Mesendoderm (in vitro differentiated cells): Measurements from ENCODE around the gene ERC1.

Experiments used
- DNase-seq: peaks from one replicate; pipeline ENCODE4 v3.0.0; 2013
- H2AK5ac ChIP-seq: 2 replicates; pipeline ENCODE4 v1.6.1; 2013; ENCODE audit warnings: low read length, inconsistent platforms
- H2BK120ac ChIP-seq: 2 replicates; pipeline ENCODE4 v1.6.1; 2013; ENCODE audit warnings: low read depth, mild to moderate bottlenecking, low read length, moderate library complexity, mixed read lengths
- H2BK15ac ChIP-seq: replicated peaks from 2 replicates; pipeline ENCODE4 v1.6.1; 2013; ENCODE audit warnings: low read depth, mild to moderate bottlenecking, moderate library complexity
- H2BK5ac ChIP-seq: 2 replicates; pipeline ENCODE4 v1.6.1; 2013; ENCODE audit warnings: low read length, inconsistent platforms
- H3K18ac ChIP-seq: 2 replicates; pipeline ENCODE4 v1.6.1; 2013; ENCODE audit warnings: mild to moderate bottlenecking, low read length, mixed read lengths
- H3K23ac ChIP-seq: one replicate; pipeline ENCODE4 v1.6.1; 2013; ENCODE audit warnings: low read length
- H3K27ac ChIP-seq: 2 replicates; pipeline ENCODE4 v1.5.1; 2013; ENCODE audit warnings: low read depth, mild to moderate bottlenecking, inconsistent platforms, low read length, moderate library complexity
- H3K27me3 ChIP-seq: 2 replicates; pipeline ENCODE4 v1.6.1; 2013; ENCODE audit warnings: low read length, control low read depth, mild to moderate bottlenecking, inconsistent platforms; ENCODE audit not compliant: insufficient read depth, poor library complexity
- H3K36me3 ChIP-seq: 2 replicates; pipeline ENCODE4 v1.6.1; 2013; ENCODE audit warnings: low read length, inconsistent platforms; ENCODE audit not compliant: control insufficient read depth, insufficient read depth
- H3K4ac ChIP-seq: one replicate; pipeline ENCODE4 v1.6.1; 2013; ENCODE audit warnings: low read depth, mild to moderate bottlenecking, low read length, moderate library complexity
- H3K4me1 ChIP-seq: 2 replicates; pipeline ENCODE4 v1.6.1; 2013; ENCODE audit warnings: low read depth, low read length, inconsistent platforms; ENCODE audit not compliant: control insufficient read depth
- H3K4me2 ChIP-seq: 2 replicates; pipeline ENCODE4 v1.6.1; 2013; ENCODE audit warnings: low read length
- H3K4me3 ChIP-seq: 2 replicates; pipeline ENCODE4 v1.5.1; 2013; ENCODE audit warnings: mild to moderate bottlenecking, low read length
- H3K56ac ChIP-seq: one replicate; pipeline ENCODE4 v1.6.1; 2013; ENCODE audit warnings: low read length
- H3K79me1 ChIP-seq: 2 replicates; pipeline ENCODE4 v1.6.1; 2013; ENCODE audit warnings: low read length, inconsistent platforms
- H3K79me2 ChIP-seq: 2 replicates; pipeline ENCODE4 v1.6.1; 2013; ENCODE audit warnings: mild to moderate bottlenecking, low read length; ENCODE audit not compliant: control insufficient read depth, insufficient read depth
- H3K9ac ChIP-seq: 2 replicates; pipeline ENCODE4 v1.6.1; 2013; ENCODE audit warnings: low read length, inconsistent platforms
- H4K5ac ChIP-seq: one replicate; pipeline ENCODE4 v1.6.1; 2013; ENCODE audit warnings: low read length
- H4K8ac ChIP-seq: one replicate; pipeline ENCODE4 v1.6.1; 2013; ENCODE audit warnings: low read depth, mild to moderate bottlenecking, control low read depth, low read length, moderate library complexity
- WGBS: extraction: QIAGEN DNeasy Blood & Tissue Kit; methylation state at CpG from one replicate; pipeline ENCODE4 v1.1.7; 2013; ENCODE audit warnings: low lambda C conversion rate, missing lambda C conversion rate; ENCODE audit not compliant: insufficient coverage; ENCODE audit errors: extremely low coverage; 5-methylcytosine and 5-hydroxymethylcytosine counted together

ERC1 gene

GRCh38 chr12:1284611-1285010, 293.6 kb downstream of the ERC1 start:
- Histone ChIP-seq H4K5ac (no peak overlapping the region), H3K56ac (no peak overlapping the region), H4K8ac (no peak overlapping the region), H3K4me2 (no peak overlapping the region), H3K4ac (no peak overlapping the region), H2BK120ac (no peak overlapping the region), H2AK5ac (no peak overlapping the region), H3K27ac (no peak overlapping the region), H3K27me3 (no peaks in the 10 kb centered on the region), H3K4me3 (no peak overlapping the region), H3K23ac (no peak overlapping the region), H3K36me3 (no peaks in the 10 kb centered on the region), H3K4me1 (no peaks in the 10 kb centered on the region), H3K79me1 (no peaks in the 10 kb centered on the region), H3K18ac (no peak overlapping the region), H3K79me2 (no peaks in the 10 kb centered on the region), H3K9ac (no peak overlapping the region), H2BK15ac (no peak overlapping the region), H2BK5ac (no peak overlapping the region)
- WGBS: no CpG with 5 or more reads among the region's 4 CpGs
- no peak for DNase-seq

DNA sequence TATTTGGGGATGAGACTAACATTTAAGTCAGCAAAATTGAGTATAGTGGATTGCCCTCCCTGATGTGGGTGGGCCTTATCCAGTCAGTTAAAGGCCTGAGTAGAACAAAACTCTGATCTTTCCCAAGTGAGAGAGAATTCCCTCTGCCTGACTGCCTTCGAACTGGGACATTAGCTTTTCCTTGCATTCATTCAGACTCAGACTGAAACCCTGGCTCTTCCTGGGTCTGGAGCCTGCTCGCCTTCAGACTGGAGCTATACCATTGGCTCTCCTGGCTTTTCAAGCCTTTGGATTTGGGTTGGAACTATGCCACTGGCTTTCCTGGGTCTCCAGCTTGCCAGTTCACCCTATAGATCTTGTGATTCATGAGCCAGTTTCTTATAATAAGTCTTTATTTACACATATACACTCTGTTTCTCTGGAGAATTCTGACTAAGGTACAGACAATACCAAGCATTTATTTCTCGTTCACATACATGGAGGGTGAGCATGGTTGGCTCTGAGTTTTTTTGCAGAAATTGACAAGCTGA, 296.5 kb downstream of the ERC1 start:
- no peaks in the 10 kb centered on the region for H3K27me3 ChIP-seq
- H3K36me3 ChIP-seq: no peaks in the 10 kb centered on the region
- H2BK5ac ChIP-seq: no peak overlapping the region
- no peak overlapping the region for H2AK5ac ChIP-seq
- H3K27ac ChIP-seq: no peak overlapping the region
- no peaks in the 10 kb centered on the region for H3K79me1 ChIP-seq
- H4K8ac ChIP-seq: no peak overlapping the region
- H3K4me3 ChIP-seq: no peak overlapping the region
- H2BK15ac ChIP-seq: no peak overlapping the region
- H3K4me2 ChIP-seq: no peak overlapping the region
- no peaks in the 10 kb centered on the region for H3K4me1 ChIP-seq
- H3K4ac ChIP-seq: no peak overlapping the region
- no peak overlapping the region for H3K56ac ChIP-seq
- no peak overlapping the region for H3K9ac ChIP-seq
- H3K18ac ChIP-seq: no peak overlapping the region
- H3K23ac ChIP-seq: no peak overlapping the region
- H3K79me2 ChIP-seq: no peaks in the 10 kb centered on the region
- no CpG with 5 or more reads among the region's 3 CpGs for WGBS
- no peak overlapping the region for H4K5ac ChIP-seq
- no peak overlapping the region for H2BK120ac ChIP-seq
- no peak for DNase-seq

GRCh38 chr12:1288333-1288732, 297.3 kb downstream of the ERC1 start:
- Histone ChIP-seq H3K36me3 (no peaks in the 10 kb centered on the region), H3K27ac (no peak overlapping the region), H3K9ac (no peak overlapping the region), H3K4me1 (no peaks in the 10 kb centered on the region), H3K56ac (no peak overlapping the region), H3K18ac (no peak overlapping the region), H4K8ac (no peak overlapping the region), H2BK15ac (no peak overlapping the region), H3K79me1 (no peaks in the 10 kb centered on the region), H3K23ac (no peak overlapping the region), H3K4ac (no peak overlapping the region), H3K4me3 (no peak overlapping the region), H3K4me2 (no peak overlapping the region), H2BK120ac (no peak overlapping the region), H3K79me2 (no peaks in the 10 kb centered on the region), H2AK5ac (no peak overlapping the region), H3K27me3 (no peaks in the 10 kb centered on the region), H2BK5ac (no peak overlapping the region), H4K5ac (no peak overlapping the region)
- DNase-seq: no peak
- WGBS: no CpG with 5 or more reads among the region's 7 CpGs

DNA sequence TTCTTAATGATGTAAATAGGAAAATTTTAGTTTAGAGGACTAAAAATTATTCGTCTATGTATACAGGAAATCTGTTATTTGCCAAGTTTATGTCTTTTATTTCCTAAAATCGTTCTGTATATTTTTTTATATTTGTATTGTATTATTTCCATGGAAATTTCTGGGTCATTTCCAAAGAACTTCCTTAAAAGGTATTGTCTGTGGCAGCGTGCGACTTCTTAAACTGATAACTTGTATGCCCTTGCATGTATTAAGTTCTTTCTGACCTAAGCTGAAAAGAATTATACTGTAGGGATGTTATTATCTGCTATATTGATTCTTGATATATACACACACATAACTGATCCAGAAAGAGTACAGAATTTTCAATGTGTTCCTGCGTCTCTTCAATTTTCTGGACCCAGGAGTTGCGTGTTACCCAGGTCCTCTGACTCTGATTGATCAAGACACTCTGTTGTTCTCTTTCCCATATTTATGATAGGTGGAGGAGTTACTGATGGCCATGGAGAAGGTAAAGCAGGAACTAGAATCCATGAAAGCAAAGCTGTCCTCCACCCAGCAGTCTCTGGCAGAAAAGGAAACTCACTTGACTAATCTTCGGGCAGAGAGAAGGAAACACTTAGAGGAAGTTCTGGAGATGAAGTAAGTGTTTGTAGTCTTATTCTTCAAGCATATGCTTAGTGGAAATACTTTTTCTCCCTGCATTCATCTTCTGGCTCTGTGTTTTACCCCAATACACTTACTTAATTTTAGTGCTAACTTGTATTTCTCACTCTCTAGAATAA, 298.5 kb downstream of the ERC1 start:
- Histone ChIP-seq H3K36me3 (no peaks in the 10 kb centered on the region), H3K27me3 (no peaks in the 10 kb centered on the region), H2BK15ac (no peak overlapping the region), H3K4ac (no peak overlapping the region), H3K4me3 (no peak overlapping the region), H3K18ac (no peak overlapping the region), H4K5ac (no peak overlapping the region), H3K56ac (no peak overlapping the region), H3K4me1 (no peaks in the 10 kb centered on the region), H3K23ac (no peak overlapping the region), H2BK5ac (no peak overlapping the region), H3K4me2 (no peak overlapping the region), H3K27ac (no peak overlapping the region), H3K9ac (no peak overlapping the region), H3K79me1 (no peaks in the 10 kb centered on the region), H2BK120ac (no peak overlapping the region), H4K8ac (no peak overlapping the region), H3K79me2 (no peaks in the 10 kb centered on the region), H2AK5ac (no peak overlapping the region)
- no peak for DNase-seq
- WGBS: no CpG with 5 or more reads among the region's 7 CpGs

DNA sequence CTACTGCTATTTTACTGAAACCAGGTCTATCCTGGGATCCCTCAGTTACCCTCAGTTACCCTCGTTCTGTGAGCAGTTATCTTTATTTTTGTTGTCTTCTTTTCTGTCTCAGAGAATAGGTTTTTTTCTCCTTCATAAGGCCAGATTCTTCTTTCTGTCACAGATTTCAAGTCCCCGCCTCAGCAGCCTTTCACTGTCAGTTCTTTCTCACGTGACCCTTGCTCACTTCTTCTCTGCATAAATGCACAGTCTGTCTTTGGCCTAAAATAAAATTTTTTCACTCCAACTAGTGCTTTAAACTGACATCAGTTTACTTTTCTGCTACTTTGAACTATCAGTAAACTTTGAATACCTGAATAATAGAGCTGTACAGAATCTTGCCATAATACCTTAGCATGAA, 299.7 kb downstream of the ERC1 start:
- Histone ChIP-seq H3K9ac (no peak overlapping the region), H3K4me1 (peaks cover 4% of the 10 kb centered on the region), H3K27ac (no peak overlapping the region), H4K8ac (no peak overlapping the region), H2BK120ac (no peak overlapping the region), H3K4ac (no peak overlapping the region), H4K5ac (no peak overlapping the region), H3K79me1 (no peaks in the 10 kb centered on the region), H3K36me3 (no peaks in the 10 kb centered on the region), H3K79me2 (no peaks in the 10 kb centered on the region), H3K23ac (no peak overlapping the region), H3K4me3 (no peak overlapping the region), H3K4me2 (no peak overlapping the region), H2AK5ac (no peak overlapping the region), H2BK15ac (no peak overlapping the region), H3K56ac (no peak overlapping the region), H2BK5ac (no peak overlapping the region), H3K27me3 (no peaks in the 10 kb centered on the region), H3K18ac (no peak overlapping the region)
- no peak for DNase-seq
- no CpG with 5 or more reads among the region's 3 CpGs for WGBS
